HEK293 (cell line): Measurements from ENCODE around the gene NXPH4.

Source experiments
- CTCF ChIA-PET: fragments of 350-600 bp; formaldehyde crosslinking; extraction: SDS; loops from one replicate; lab custom pipeline; 2021; ENCODE audit warnings: antibody characterized with exemption; lab: Yijun Ruan, JAX
- POLR2A ChIA-PET: fragments of 300-600 bp; formaldehyde crosslinking; extraction: SDS; loops from one replicate; lab custom pipeline; 2020; ENCODE audit warnings: antibody characterized with exemption, inconsistent platforms; lab: Yijun Ruan, JAX
- H3K27ac ChIP-seq: fragments of 200-500 bp; sonication (Bioruptor generic); 2 replicates; pipeline ENCODE4 v1.5.1; 2014; ENCODE audit warnings: low read depth, low read length, control low read depth, inconsistent platforms; ENCODE audit errors: extremely low read depth
- H3K36me3 ChIP-seq, 2 experiments: fragments of 200-500 bp in 1 of 2; sonication (Bioruptor generic) in 1 of 2; 1 replicate in 1 of 2; 2 replicates in 1 of 2; pipeline ENCODE4 v1.5.1; 2014 to 2017; ENCODE audit warnings: inconsistent platforms in 2 of 2, low read length in 2 of 2; ENCODE audit not compliant: control insufficient read depth in 2 of 2, insufficient read depth in 1 of 2
- H3K4me1 ChIP-seq: fragments of 200-500 bp; sonication (Bioruptor generic); 2 replicates; pipeline ENCODE4 v1.5.1; 2014; ENCODE audit warnings: mild to moderate bottlenecking, low read length, inconsistent platforms; ENCODE audit not compliant: control insufficient read depth, insufficient read depth
- H3K4me3 ChIP-seq: 2 replicates; pipeline ENCODE4 v1.5.1; 2011; ENCODE audit warnings: low read depth, mild to moderate bottlenecking, control low read depth, low read length, moderate library complexity
- H3K9me3 ChIP-seq: fragments of 200-500 bp; sonication (Bioruptor generic); 2 replicates; pipeline ENCODE4 v1.5.1; 2014; ENCODE audit warnings: low read depth, low read length, inconsistent platforms; ENCODE audit not compliant: control insufficient read depth, insufficient read depth
- EGR2 ChIP-seq: fragments of 450-650 bp; formaldehyde crosslinking; IDR thresholded peaks from 2 replicates; pipeline ENCODE4 v1.5.1; 2016; ENCODE audit warnings: low read depth, missing biosample characterization, missing genetic modification characterization
- HOXC10 ChIP-seq: sonication (generic); formaldehyde crosslinking; IDR thresholded peaks from 2 replicates; pipeline ENCODE4 v1.8.1; 2023; ENCODE audit warnings: mild to moderate bottlenecking, missing genetic modification reagents
- KLF7 ChIP-seq: fragments of 450-650 bp; formaldehyde crosslinking; IDR thresholded peaks from 2 replicates; pipeline ENCODE4 v1.5.1; 2016; ENCODE audit warnings: missing biosample characterization, missing genetic modification characterization, borderline replicate concordance
- SALL2 ChIP-seq: fragments of 450-650 bp; formaldehyde crosslinking; IDR thresholded peaks from 2 replicates; pipeline ENCODE4 v1.5.0; 2017; ENCODE audit warnings: missing biosample characterization, mild to moderate bottlenecking, missing genetic modification characterization, borderline replicate concordance
- ZFP69B ChIP-seq: fragments of 450-650 bp; formaldehyde crosslinking; IDR thresholded peaks from 2 replicates; pipeline ENCODE4 v1.5.1; 2016; ENCODE audit warnings: missing biosample characterization, missing genetic modification characterization
- ZNF132 ChIP-seq: fragments of 450-650 bp; formaldehyde crosslinking; IDR thresholded peaks from 2 replicates; pipeline ENCODE4 v1.5.1; 2017; ENCODE audit warnings: missing biosample characterization, missing genetic modification characterization, borderline replicate concordance
- ZNF292 ChIP-seq: fragments of 450-650 bp; formaldehyde crosslinking; IDR thresholded peaks from 2 replicates; pipeline ENCODE4 v1.5.1; 2016; ENCODE audit warnings: low read depth, missing biosample characterization, missing genetic modification characterization, borderline replicate concordance
- ZNF629 ChIP-seq: fragments of 450-650 bp; formaldehyde crosslinking; IDR thresholded peaks from 2 replicates; pipeline ENCODE4 v1.5.1; 2017; ENCODE audit warnings: missing biosample characterization, missing genetic modification characterization
- ZNF664 ChIP-seq: fragments of 450-650 bp; formaldehyde crosslinking; IDR thresholded peaks from 2 replicates; pipeline ENCODE4 v1.5.1; 2016; ENCODE audit warnings: missing biosample characterization, missing genetic modification characterization
- ZNF677 ChIP-seq: fragments of 450-650 bp; IDR thresholded peaks from 2 replicates; pipeline ENCODE4 v1.5.0; 2018; ENCODE audit warnings: missing biosample characterization, mild to moderate bottlenecking, missing genetic modification characterization, moderate library complexity
- ZNF76 ChIP-seq: fragments of 450-650 bp; formaldehyde crosslinking; IDR thresholded peaks from 2 replicates; pipeline ENCODE4; 2016; ENCODE audit warnings: low read depth, missing biosample characterization, missing genetic modification characterization, borderline replicate concordance
- ZXDB ChIP-seq: fragments of 450-650 bp; formaldehyde crosslinking; IDR thresholded peaks from 2 replicates; pipeline ENCODE4 v1.5.1; 2016; ENCODE audit warnings: missing biosample characterization, missing genetic modification characterization
- TF ChIP-seq, protein P1 (sequence below): fragments of 450-650 bp; formaldehyde crosslinking; IDR thresholded peaks from 2 replicates; pipeline ENCODE4 v1.5.1; 2017; ENCODE audit warnings: missing biosample characterization, missing genetic modification characterization
- TF ChIP-seq, protein P2 (sequence below): fragments of 450-650 bp; formaldehyde crosslinking; IDR thresholded peaks from 2 replicates; pipeline ENCODE4 v1.5.1; 2016; ENCODE audit warnings: missing biosample characterization, missing genetic modification characterization
- TF ChIP-seq, protein P3 (sequence below): fragments of 450-650 bp; formaldehyde crosslinking; IDR thresholded peaks from 2 replicates; pipeline ENCODE4 v1.5.1; 2016; ENCODE audit warnings: missing biosample characterization, missing genetic modification characterization
- TF ChIP-seq, protein P4 (sequence below): sonication (generic); formaldehyde crosslinking; IDR thresholded peaks from 2 replicates; pipeline ENCODE4 v1.8.1; 2022; ENCODE audit warnings: mild to moderate bottlenecking, moderate library complexity, missing genetic modification reagents

The NXPH4 gene

DNA sequence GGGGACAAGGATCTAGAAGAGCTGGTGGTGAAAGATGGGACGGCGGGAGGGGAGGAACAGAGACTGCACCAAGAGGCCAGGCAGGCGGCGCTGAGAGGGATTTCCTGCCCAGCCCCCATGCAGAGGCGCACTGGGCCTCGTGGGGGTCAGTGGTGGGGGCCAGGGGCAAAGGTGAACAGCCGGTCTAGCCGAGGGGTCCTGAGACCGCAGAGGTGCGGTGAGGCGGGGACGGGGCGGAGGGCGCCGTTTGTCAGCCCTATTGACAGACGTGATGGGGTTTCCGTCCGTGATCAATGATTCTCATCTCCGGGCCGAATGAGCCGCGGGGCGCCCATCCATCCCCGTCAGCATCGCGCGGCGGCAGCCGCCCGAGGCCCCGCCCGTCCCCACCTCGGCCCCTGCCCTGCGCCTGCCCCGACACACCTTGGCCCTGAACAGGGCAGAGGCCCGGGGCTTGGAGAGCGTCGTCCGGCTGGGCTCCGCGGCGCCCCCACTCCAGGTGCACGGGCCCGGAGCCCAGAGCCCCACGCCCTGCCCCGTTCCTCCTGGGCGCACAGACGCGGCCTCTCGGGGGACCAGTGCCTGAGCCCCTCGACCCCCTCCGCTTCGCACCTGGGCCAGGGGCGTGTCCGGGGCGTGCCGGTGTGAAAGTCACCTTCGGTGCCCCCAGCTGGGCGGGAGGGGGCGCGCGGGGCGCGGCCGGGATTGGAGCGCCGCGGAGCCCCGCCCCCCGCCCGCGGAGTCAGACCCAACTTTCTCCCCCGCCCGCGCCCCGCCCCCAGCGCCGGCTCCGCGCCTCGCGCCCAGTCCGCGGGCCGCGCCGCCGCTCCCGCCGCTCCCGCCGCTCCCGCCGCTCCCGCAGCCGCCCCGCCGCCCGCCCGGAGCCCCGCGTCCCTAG is at the start of gene NXPH4 (continued):
- TF ChIP-seq, protein P1, sequence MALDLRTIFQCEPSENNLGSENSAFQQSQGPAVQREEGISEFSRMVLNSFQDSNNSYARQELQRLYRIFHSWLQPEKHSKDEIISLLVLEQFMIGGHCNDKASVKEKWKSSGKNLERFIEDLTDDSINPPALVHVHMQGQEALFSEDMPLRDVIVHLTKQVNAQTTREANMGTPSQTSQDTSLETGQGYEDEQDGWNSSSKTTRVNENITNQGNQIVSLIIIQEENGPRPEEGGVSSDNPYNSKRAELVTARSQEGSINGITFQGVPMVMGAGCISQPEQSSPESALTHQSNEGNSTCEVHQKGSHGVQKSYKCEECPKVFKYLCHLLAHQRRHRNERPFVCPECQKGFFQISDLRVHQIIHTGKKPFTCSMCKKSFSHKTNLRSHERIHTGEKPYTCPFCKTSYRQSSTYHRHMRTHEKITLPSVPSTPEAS: 0 out of 2 replicates have a peak, but pooled peaks have one; percentile 42

DNA sequence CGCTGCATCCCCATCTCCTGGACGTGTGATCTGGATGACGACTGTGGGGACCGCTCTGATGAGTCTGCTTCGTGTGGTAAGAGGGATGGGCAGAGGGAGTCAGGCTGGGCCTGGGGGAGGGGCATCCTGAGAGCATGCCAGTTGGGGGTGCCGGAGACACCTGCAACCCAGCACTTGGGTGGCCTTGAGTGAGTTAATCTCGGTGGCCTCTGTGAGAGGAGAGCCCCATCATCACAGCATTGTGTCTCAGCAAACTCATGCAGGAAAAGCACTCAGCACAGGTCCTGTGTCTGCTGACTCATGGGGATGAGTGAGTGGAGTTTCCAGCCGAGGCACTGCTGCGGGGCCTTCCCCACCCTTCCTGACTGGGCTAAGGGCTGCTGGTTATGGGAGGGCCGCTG is 49.6 kb upstream of the NXPH4 start:
- Histone ChIP-seq H3K4me1 (no peaks in the 10 kb centered on the region), H3K36me3 (peaks cover 4 to 85% of the 10 kb centered on the region in 2 experiments; a peak in 2 of 3 replicates), H3K9me3 (no peaks in the 10 kb centered on the region), H3K27ac (no peak overlapping the region), H3K4me3 (no peak overlapping the region)
- TF ChIP-seq ZNF677 (tag by site-specific recombination): no peak
- TF ChIP-seq, protein P2, sequence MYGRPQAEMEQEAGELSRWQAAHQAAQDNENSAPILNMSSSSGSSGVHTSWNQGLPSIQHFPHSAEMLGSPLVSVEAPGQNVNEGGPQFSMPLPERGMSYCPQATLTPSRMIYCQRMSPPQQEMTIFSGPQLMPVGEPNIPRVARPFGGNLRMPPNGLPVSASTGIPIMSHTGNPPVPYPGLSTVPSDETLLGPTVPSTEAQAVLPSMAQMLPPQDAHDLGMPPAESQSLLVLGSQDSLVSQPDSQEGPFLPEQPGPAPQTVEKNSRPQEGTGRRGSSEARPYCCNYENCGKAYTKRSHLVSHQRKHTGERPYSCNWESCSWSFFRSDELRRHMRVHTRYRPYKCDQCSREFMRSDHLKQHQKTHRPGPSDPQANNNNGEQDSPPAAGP: peak; percentile 50; the same call in 1 of the 2 replicates
- CTCF ChIA-PET: interaction anchor here (1.3 to 10.6 kb wide), 3 partner anchors 9 to 43 kb away, joined by 3 to 120 read pairs (median 7); no protein-coding TSS in a partner anchor
- POLR2A ChIA-PET: no interaction called here

DNA sequence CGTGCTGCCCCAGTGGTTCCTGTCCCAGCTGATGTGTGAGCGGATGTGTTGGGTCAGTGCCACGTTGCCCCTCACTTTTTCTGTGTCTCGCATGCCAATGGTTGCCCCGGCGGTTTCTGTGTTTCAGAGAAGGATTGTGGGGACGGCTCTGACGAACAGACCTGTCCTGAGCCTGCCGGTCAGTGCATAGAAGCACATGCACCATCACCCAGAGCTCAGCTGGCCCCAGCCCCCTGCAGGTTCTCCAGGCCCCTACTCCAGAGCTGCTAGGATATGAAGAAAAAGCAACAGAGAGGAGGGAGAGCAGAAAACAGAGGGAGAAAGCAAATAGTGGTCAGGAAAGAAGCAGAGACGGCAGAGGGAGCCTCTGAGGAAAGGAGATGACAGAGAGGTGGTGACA is 48.5 kb upstream of the NXPH4 start:
- TF ChIP-seq ZNF292 (tag by site-specific recombination) (no peak), SALL2 (tag by site-specific recombination) (no peak), ZNF664 (tag by site-specific recombination) (no peak), ZNF132 (tag by site-specific recombination) (no peak), EGR2 (tag by site-specific recombination) (no peak), ZNF76 (no peak), ZNF629 (tag by site-specific recombination) (no peak), HOXC10 (CRISPR knock-in tag) (no peak), KLF7 (tag by site-specific recombination) (no peak), ZFP69B (tag by site-specific recombination) (no peak), ZXDB (tag by site-specific recombination) (no peak)
- TF ChIP-seq, protein P3, sequence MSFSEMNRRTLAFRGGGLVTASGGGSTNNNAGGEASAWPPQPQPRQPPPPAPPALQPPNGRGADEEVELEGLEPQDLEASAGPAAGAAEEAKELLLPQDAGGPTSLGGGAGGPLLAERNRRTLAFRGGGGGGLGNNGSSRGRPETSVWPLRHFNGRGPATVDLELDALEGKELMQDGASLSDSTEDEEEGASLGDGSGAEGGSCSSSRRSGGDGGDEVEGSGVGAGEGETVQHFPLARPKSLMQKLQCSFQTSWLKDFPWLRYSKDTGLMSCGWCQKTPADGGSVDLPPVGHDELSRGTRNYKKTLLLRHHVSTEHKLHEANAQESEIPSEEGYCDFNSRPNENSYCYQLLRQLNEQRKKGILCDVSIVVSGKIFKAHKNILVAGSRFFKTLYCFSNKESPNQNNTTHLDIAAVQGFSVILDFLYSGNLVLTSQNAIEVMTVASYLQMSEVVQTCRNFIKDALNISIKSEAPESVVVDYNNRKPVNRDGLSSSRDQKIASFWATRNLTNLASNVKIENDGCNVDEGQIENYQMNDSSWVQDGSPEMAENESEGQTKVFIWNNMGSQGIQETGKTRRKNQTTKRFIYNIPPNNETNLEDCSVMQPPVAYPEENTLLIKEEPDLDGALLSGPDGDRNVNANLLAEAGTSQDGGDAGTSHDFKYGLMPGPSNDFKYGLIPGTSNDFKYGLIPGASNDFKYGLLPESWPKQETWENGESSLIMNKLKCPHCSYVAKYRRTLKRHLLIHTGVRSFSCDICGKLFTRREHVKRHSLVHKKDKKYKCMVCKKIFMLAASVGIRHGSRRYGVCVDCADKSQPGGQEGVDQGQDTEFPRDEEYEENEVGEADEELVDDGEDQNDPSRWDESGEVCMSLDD (tag by site-specific recombination): no peak
- TF ChIP-seq, protein P4, sequence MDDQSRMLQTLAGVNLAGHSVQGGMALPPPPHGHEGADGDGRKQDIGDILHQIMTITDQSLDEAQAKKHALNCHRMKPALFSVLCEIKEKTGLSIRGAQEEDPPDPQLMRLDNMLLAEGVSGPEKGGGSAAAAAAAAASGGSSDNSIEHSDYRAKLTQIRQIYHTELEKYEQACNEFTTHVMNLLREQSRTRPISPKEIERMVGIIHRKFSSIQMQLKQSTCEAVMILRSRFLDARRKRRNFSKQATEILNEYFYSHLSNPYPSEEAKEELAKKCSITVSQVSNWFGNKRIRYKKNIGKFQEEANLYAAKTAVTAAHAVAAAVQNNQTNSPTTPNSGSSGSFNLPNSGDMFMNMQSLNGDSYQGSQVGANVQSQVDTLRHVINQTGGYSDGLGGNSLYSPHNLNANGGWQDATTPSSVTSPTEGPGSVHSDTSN: no peak
- CTCF ChIA-PET: interaction anchor here (0.7 to 10.6 kb wide), 4 partner anchors 8 to 44 kb away, joined by 3 to 259 read pairs (median 62); partner anchors contain the start of gene LRP1
- Histone ChIP-seq H3K4me3 (no peak overlapping the region), H3K36me3 (peaks cover 0 to 82% of the 10 kb centered on the region in 2 experiments; a peak in 2 of 3 replicates), H3K9me3 (no peaks in the 10 kb centered on the region), H3K27ac (no peak overlapping the region), H3K4me1 (no peaks in the 10 kb centered on the region)
- POLR2A ChIA-PET: interaction anchor here (0.9 kb wide), 1 partner anchor 40 kb away, joined by 6 read pairs; no protein-coding TSS in a partner anchor
